Prostate gland (tissue), 2 donors: Measurements from ENCODE around the gene SIRT7. TPM values are rescaled to one million over a fixed set of nuclear protein-coding genes. Genes with fewer than 3 reads are reported as not detected.

Source experiments
- DNase-seq: peaks from one replicate; pipeline ENCODE4 v3.0.0-alpha.2; 2019; ENCODE audit warnings: low spot score
- H3K27ac ChIP-seq, 2 donors: fragments of 200-600 bp; sonication (generic); 2 replicates each; pipeline ENCODE4 v1.5.1; 2017 to 2019
- H3K27me3 ChIP-seq: fragments of 200-600 bp; sonication (generic); replicated peaks from 2 replicates; pipeline ENCODE4 v1.5.1; 2019; ENCODE audit not compliant: insufficient read depth
- H3K36me3 ChIP-seq, 2 donors: fragments of 200-600 bp; sonication (generic); 1 replicate in 1 of 2; 2 replicates in 1 of 2; pipeline versions ENCODE4 v1.5.1 to v1.8.1; 2017 to 2019
- H3K4me1 ChIP-seq: fragments of 200-600 bp; sonication (generic); replicated peaks from 2 replicates; pipeline ENCODE4 v1.5.1; 2019
- H3K4me3 ChIP-seq, 2 donors: fragments of 200-600 bp; sonication (generic); 2 replicates each; pipeline ENCODE4 v1.5.1; 2017 to 2019
- H3K9me3 ChIP-seq: fragments of 200-600 bp; sonication (generic); 2 replicates; pipeline ENCODE4 v1.5.1; 2017
- POLR2A ChIP-seq: fragments of 450-650 bp; IDR thresholded peaks from one replicate; pipeline ENCODE4 v1.6.1; 2016; ENCODE audit warnings: antibody characterized with exemption, mild to moderate bottlenecking
- POLR2AphosphoS5 ChIP-seq: sonication (generic); formaldehyde crosslinking; IDR thresholded peaks from one replicate; pipeline ENCODE4 v1.6.1; 2017; ENCODE audit warnings: antibody characterized with exemption
- WGBS: methylation state at CpG from one replicate; pipeline ENCODE4 v1.1.5; 2018; 5-methylcytosine and 5-hydroxymethylcytosine counted together
- intact Hi-C: fragments of 100-400 bp; cut with DNase I; formaldehyde crosslinking; loops from one replicate; pipeline ENCODE4 v1.14.2; 2022
- total RNA-seq, 2 donors: library from RNA; depleted of rRNA; stranded (reverse); fragments of >200 nt; gene quantifications; one replicate each; pipeline ENCODE4 v1.1.0, GENCODE V29; 2016
- TF ChIP-seq, protein P1 (sequence below), 4 experiments: fragments of 200-600 bp in 2 of 4; fragments of 450-650 bp in 2 of 4; sonication (generic) in 2 of 4; IDR thresholded peaks; 1 replicate in 3 of 4; 2 replicates in 1 of 4; pipeline ENCODE4 v1.5.1; 2016 to 2019; ENCODE audit warnings: antibody characterized with exemption in 4 of 4, mild to moderate bottlenecking in 2 of 4, moderate library complexity in 2 of 4

The SIRT7 gene
- total RNA-seq, 2 donors from 2014 or later, result 22.4 to 39.9 TPM

DNA sequence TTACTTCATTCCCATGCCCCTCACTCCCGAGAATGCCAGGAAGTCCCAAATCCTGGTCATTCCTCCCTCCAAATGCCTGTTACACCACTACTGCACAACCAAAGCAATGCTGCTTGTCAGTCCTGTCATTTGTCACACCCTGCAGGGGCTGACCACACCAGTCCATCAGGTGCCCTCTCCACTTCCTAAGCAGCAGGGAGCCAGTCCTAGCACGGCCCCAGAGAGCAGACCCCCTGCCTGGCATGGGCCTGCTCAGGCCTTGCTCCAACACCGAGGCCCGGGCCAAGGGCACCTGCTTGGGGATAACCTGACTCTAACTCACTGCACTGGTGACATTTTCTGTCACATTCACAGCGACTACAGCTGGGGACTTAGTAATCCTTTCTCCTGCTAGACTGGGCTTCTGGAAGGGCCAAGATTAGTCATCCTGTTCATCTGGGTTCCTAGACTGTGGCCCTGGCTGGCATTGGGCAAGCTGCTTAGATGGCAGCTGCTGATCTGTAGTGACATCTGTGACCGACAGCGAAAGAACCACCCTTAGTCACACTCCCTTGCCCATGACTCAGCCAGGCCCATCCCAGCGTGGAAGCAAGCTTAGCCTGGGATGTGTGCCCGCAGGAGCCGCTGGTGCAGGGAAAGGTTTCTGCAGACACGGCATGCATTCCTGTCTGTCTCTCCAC lies 32.0 kb downstream of the SIRT7 start:
- WGBS, result 86% methylated on average over 10 of the region's 11 CpGs
- TF ChIP-seq, protein P1, sequence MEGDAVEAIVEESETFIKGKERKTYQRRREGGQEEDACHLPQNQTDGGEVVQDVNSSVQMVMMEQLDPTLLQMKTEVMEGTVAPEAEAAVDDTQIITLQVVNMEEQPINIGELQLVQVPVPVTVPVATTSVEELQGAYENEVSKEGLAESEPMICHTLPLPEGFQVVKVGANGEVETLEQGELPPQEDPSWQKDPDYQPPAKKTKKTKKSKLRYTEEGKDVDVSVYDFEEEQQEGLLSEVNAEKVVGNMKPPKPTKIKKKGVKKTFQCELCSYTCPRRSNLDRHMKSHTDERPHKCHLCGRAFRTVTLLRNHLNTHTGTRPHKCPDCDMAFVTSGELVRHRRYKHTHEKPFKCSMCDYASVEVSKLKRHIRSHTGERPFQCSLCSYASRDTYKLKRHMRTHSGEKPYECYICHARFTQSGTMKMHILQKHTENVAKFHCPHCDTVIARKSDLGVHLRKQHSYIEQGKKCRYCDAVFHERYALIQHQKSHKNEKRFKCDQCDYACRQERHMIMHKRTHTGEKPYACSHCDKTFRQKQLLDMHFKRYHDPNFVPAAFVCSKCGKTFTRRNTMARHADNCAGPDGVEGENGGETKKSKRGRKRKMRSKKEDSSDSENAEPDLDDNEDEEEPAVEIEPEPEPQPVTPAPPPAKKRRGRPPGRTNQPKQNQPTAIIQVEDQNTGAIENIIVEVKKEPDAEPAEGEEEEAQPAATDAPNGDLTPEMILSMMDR (IDR thresholded peaks at IDR 0.05), result no peak
- TF ChIP-seq POLR2A (no peak), POLR2AphosphoS5 (no peak)
- H3K27ac ChIP-seq, result no peak overlapping the region
- H3K27me3 ChIP-seq, result no peaks in the 10 kb centered on the region
- H3K9me3 ChIP-seq, result no peaks in the 10 kb centered on the region
- intact Hi-C loops, result no loop called here
- DNase-seq, result no peak
- peaks cover 5% of the 10 kb centered on the region for H3K4me1 ChIP-seq
- H3K4me3 ChIP-seq, result no peak overlapping the region
- H3K36me3 ChIP-seq, result peaks cover 5 to 14% of the 10 kb centered on the region in 2 donors

DNA sequence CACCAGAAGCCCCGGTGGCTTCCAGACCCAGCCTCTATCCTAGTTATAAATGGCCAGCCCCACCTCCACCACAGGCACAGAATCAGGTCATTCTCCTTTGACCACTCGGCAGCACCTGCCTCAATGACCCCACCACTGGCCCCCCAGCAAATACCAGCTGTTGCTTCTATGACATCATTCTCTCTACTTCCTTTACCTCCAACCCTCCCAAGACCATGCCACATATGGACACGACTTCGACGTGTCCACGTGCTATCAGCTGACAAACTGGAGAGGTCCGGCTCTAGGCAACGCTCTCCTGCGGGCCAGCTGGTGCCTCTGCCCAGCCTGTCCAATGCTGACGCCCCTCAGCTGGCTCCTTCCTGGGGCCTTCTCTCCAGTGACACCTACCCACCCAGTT lies 32.5 kb downstream of the SIRT7 start:
- DNase-seq, result no peak
- Histone ChIP-seq H3K27ac (no peak overlapping the region), H3K4me1 (peaks cover 4% of the 10 kb centered on the region), H3K27me3 (no peaks in the 10 kb centered on the region), H3K4me3 (no peak overlapping the region), H3K36me3 (peaks cover 5 to 14% of the 10 kb centered on the region in 2 donors), H3K9me3 (no peaks in the 10 kb centered on the region)
- intact Hi-C loops, result no loop called here
- 78% methylated on average over 10 of the region's 10 CpGs for WGBS
- TF ChIP-seq, protein P1 (IDR thresholded peaks at IDR 0.05), result no peak
- no peak for TF ChIP-seq POLR2AphosphoS5

DNA sequence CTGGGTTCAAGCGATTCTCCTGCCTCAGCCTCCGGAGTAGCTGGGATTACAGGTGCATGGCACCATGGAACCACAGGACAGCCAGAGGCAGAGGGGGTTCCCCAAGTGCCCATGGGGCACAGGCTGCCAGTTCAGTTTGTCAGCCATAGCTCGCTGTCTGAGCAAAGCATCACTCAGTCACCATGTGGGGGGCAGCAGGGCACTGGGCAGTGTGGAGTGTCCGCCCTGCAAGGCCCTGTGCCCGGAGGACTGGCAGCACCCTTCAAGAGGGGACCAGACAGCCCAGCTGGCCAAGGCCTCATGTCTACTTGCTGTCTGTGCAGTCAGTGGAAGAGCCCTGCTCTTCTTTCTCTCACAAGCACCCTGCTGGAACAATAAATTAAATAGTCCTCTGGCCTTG lies 33.0 kb downstream of the SIRT7 start:
- no peak for TF ChIP-seq POLR2AphosphoS5
- no peak for TF ChIP-seq POLR2A
- TF ChIP-seq, protein P1 (IDR thresholded peaks at IDR 0.05), result no peak
- intact Hi-C loops, result no loop called here
- H3K27me3 ChIP-seq, result no peaks in the 10 kb centered on the region
- no peaks in the 10 kb centered on the region for H3K9me3 ChIP-seq
- peaks cover 5 to 14% of the 10 kb centered on the region in 2 donors for H3K36me3 ChIP-seq
- no peaks in the 10 kb centered on the region for H3K4me1 ChIP-seq
- WGBS, result 87% methylated on average over 5 of the region's 5 CpGs
- no peak overlapping the region for H3K4me3 ChIP-seq
- no peak overlapping the region for H3K27ac ChIP-seq
- DNase-seq, result no peak

GRCh38 chr17:81884520-81884919 lies 33.5 kb downstream of the SIRT7 start:
- no peaks in the 10 kb centered on the region for H3K9me3 ChIP-seq
- DNase-seq, result no peak
- no peak for TF ChIP-seq POLR2AphosphoS5
- TF ChIP-seq, protein P1 (IDR thresholded peaks at IDR 0.05), result no peak
- TF ChIP-seq POLR2A, result no peak
- intact Hi-C loops, result no loop called here
- H3K27me3 ChIP-seq, result no peaks in the 10 kb centered on the region
- peaks cover 5 to 14% of the 10 kb centered on the region in 2 donors for H3K36me3 ChIP-seq
- WGBS, result 60% methylated on average over 11 of the region's 11 CpGs
- no peak overlapping the region for H3K4me3 ChIP-seq
- no peak overlapping the region for H3K27ac ChIP-seq
- H3K4me1 ChIP-seq, result no peaks in the 10 kb centered on the region

DNA sequence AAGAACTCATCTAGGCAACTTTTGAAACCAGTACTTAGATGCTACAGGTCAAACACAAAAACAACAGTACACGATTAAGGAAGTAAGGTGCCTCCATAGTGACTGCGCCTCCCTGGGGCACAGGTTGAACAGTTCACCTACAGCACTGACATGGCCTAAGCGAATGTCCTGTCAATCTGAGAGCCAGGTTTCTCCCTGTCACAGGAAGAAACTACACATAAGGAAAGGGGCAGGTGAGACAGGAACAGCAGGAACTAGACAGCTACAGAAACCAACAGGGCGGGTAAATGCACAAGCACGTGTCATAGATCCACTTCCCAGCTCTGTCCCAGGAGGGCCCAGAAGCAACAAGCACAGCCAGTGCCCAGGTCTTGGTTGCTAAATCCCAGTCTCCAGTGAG lies 38.9 kb downstream of the SIRT7 start:
- no peak for DNase-seq
- TF ChIP-seq, protein P1 (IDR thresholded peaks at IDR 0.05), result no peak
- TF ChIP-seq POLR2AphosphoS5, result no peak
- TF ChIP-seq POLR2A, result no peak
- Histone ChIP-seq H3K36me3 (no peaks in the 10 kb centered on the region), H3K9me3 (no peaks in the 10 kb centered on the region), H3K4me3 (no peak overlapping the region), H3K27me3 (no peaks in the 10 kb centered on the region), H3K27ac (no peak overlapping the region), H3K4me1 (no peaks in the 10 kb centered on the region)
- intact Hi-C loops, result no loop called here
- 90% methylated on average over 5 of the region's 5 CpGs for WGBS
